Glomerular visceral epithelial cell (primary cell): Measurements from ENCODE around the gene GRK2.

ENCODE experiments used
- DNase-seq: peaks from one replicate; pipeline ENCODE4 v3.0.0-alpha.2; 2016; ENCODE audit errors: extremely low spot score

Gene GRK2

GRCh38 chr11:67299471-67300191 lies 33.4 kb downstream of the GRK2 start:
- no peak for DNase-seq

- DNase-seq: no peak
These were observed 34.0 kb downstream of the GRK2 start for GRCh38 chr11:67300256-67300755.

- DNase-seq: no peak
These were observed 34.6 kb downstream of the GRK2 start for GRCh38 chr11:67300756-67301312.

GRCh38 chr11:67301313-67301921 lies 35.1 kb downstream of the GRK2 start:
- no peak for DNase-seq

- peak; percentile 78 for DNase-seq
These were observed 35.8 kb downstream of the GRK2 start for GRCh38 chr11:67301951-67302516.

GRCh38 chr11:67302571-67303131 lies 36.4 kb downstream of the GRK2 start:
- peak; percentile 32 for DNase-seq

- DNase-seq: peak; percentile 81
These were observed 37.0 kb downstream of the GRK2 start, which contains the start of gene SSH3 for GRCh38 chr11:67303132-67303834. TSS of gene SSH3 (plus strand) at chr11:67303530. CDS start at chr11:67303626, 96 bp downstream.

- DNase-seq: peak; percentile 53
These were observed 37.6 kb downstream of the GRK2 start for GRCh38 chr11:67303835-67304411.

GRCh38 chr11:67304511-67305113 lies 38.3 kb downstream of the GRK2 start:
- no peak for DNase-seq

GRCh38 chr11:67306769-67307544 lies 40.7 kb downstream of the GRK2 start:
- DNase-seq: no peak

- no peak for DNase-seq
These were observed 41.3 kb downstream of the GRK2 start for GRCh38 chr11:67307545-67308001.

GRCh38 chr11:67308031-67308866 lies 42.0 kb downstream of the GRK2 start:
- no peak for DNase-seq

GRCh38 chr11:67309166-67309565 lies 42.9 kb downstream of the GRK2 start:
- no peak for DNase-seq

GRCh38 chr11:67309661-67310061 lies 43.4 kb downstream of the GRK2 start:
- DNase-seq: no peak

GRCh38 chr11:67310246-67311050 lies 44.2 kb downstream of the GRK2 start:
- no peak for DNase-seq

- no peak for DNase-seq
These were observed 44.8 kb downstream of the GRK2 start for GRCh38 chr11:67311051-67311555.

- DNase-seq: no peak
These were observed 45.3 kb downstream of the GRK2 start for GRCh38 chr11:67311556-67312082.
